GM19238 (cell line): ENCODE measurements around the gene SCT.
"Not testable (repeated sequence)": the region's sequence is repeated elsewhere in the genome, so short reads cannot be mapped to it uniquely, and the experiment has no call there.

Source experiments
- DNase-seq: peaks from one replicate; pipeline ENCODE4 v3.0.0; 2011; ENCODE audit warnings: low spot score; ENCODE audit not compliant: insufficient read length

SCT gene, protein sequence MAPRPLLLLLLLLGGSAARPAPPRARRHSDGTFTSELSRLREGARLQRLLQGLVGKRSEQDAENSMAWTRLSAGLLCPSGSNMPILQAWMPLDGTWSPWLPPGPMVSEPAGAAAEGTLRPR

GRCh38 chr11:626475-627307 is at the start of gene SCT:
Gene SCT, minus strand, starts transcription at chr11:627181. Its CDS starts 38 bp downstream, at chr11:627143.
- no peak for DNase-seq

DNA sequence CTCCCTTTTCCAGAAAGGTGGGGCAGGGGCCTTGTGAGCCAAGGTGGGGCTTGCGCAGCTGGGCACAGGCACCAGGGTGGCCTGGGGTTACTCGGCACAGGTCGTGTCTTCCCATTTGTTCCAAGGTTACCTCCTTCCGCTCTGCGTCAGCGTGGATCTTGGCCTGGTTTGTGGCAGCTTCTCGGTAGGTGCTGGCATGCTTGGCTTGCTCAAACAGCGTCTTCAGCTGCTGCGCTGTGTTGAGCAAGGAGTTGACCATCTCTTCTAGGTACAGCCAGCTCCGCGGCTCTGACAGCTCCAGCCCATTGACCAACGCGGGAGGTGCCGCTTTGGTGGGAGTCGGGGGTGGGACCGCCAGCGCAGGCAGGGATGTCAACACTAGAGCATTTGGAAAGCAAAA is 47.4 kb upstream of the SCT start:
- no peak for DNase-seq

- DNase-seq, result no peak
Measured at GRCh38 chr11:673866-674265, 46.9 kb upstream of the SCT start.

DNA sequence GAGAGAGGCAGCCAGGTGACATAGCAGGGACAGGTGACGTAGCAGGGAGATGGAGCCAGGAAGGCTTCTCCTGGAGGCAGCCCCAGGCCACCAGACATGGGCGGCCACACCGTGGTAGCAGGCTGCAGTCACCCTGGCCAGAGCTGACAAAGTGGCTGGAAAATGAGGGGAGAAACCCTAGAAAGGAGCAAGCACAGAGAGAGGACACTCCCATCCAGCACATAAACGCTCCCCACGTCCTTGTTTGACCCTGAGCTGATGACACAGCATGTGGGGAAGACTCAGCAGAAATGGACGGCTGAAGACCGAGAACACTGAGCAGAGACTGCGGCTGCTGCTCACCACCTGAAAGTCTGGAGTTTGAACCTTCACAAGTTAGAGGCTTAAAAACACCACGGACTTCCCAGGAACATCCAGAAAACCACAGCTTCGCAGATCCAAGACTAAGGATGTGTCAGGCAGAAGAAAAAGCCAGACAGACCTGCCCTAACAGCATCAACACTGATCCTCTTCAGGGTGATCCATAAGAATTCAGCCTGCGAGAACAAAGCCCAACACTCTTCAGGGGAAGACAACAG is 38.8 kb upstream of the SCT start:
- DNase-seq, result no peak

DNA sequence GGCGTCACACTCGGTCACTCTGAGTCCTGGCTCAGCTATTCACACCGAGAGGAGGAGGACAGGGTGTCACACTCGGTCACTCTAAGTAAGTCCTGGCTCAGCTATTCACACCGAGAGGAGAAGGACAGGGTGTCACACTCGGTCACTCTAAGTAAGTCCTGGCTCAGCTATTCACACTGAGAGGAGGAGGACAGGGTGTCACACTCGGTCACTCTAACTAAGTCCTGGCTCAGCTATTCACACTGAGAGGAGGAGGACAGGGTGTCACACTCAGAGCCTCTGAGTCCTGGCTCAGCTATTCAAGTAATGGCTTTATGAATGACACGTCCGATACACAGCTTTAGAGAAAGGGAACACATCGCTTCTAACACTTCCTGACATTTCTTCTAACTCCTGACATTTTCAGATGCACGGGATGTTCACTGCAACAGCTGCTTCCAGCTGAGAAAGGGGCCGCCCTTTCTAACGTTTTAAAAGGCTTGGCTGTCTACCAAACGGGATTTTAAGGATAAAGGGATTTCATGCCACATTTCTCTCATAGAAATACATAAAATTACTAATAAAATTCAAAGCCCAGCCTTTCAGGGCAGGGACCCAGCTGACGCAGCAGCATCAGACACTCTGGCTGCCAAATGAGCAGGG is 38.2 kb upstream of the SCT start:
- no peak for DNase-seq

DNA sequence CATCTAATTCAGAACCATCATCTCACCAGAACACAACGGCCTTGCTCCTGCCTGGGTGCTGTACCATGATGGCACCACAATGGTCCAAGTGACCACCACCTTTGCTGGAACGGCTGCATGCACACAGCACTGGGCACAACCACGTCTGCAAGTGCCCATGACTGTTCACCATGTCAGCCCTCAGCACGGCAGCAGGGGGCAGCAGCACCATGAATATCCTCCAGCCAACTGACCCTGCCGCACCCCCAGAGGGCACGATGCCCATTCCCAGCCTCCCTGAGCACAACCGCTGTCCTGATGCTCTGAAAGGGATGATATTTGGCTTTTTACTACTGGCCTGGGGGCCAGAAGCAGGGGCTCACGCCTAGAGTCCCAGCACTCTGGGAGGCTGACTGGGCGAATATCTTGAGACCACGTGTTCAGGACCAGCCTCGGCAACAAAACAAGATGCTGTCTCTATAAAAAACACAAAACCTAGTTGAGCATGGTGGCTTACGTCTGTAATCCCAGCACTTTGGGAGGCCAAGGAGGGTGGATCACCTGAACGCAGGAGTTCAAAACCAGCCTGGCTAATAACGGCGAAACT is 35.8 kb upstream of the SCT start:
- peak; percentile 72 for DNase-seq

DNA sequence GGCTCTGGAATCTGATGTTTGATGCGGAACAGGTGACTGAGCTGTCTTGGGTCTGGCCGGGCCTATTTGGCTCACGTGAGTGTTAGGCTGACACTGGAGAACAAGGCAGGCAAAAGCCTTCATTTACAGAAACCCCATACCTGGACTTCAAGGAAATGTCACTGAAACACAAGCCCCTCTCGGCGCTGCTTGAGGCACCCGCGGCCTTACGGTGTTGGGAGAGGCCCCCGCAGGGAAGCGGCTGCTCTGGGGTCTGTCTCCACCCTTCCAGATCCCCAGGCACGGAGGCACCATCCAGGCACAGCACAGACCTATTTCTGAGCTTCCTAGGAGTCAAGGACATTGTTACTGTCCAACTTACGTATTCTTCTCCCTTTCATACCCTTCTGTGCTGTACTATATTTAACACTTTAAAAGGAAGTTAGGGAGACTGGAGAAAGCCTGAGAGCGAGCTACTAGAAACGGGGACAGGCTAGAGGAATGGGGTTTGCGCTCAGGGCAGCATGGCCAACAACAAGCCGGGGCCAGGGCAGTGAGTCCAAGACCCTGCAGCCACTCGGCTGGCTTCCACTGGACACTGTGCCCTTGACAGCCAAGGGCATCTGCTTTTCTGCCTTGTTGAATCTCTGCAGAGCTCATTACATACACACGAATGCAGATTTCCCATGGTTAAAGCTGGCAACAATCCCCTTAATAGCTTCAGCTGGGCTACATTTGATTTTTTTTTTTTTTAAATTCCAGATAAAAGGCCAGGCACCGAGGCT is 33.9 kb upstream of the SCT start:
- DNase-seq, result no peak

GRCh38 chr11:660281-660680 is 33.3 kb upstream of the SCT start:
- no peak for DNase-seq

DNA sequence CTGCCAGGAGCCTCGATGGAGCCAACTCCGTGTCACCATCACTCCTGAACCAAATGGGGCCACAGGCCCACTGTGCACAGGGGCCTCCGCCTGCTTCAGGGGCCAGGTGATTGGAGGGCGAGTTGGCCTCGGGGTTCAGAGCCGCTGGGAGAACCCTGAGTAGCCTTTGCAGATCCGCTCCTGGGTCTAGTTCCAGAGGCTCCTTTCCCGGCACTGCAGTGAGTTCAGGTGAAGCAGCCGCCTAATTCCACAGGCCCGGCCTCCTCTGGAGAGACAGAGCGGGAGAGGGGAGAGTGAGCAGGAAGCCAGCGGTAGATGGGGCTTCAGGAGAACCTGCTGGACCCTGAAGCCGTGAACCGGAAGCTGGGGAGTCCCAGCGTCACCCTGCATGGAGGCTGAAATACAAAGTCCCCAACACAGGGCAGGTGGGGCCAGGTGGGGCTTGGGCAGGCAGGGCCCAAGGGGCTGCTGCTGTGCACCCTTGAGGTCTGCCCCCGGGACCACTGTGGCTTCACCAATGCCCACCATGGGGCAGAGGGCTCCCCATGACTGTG is 32.6 kb upstream of the SCT start:
- DNase-seq, result no peak

- no peak for DNase-seq
Measured at GRCh38 chr11:657691-658126, 30.7 kb upstream of the SCT start.

- no peak for DNase-seq
Measured at GRCh38 chr11:656866-657265, 29.9 kb upstream of the SCT start.

DNA sequence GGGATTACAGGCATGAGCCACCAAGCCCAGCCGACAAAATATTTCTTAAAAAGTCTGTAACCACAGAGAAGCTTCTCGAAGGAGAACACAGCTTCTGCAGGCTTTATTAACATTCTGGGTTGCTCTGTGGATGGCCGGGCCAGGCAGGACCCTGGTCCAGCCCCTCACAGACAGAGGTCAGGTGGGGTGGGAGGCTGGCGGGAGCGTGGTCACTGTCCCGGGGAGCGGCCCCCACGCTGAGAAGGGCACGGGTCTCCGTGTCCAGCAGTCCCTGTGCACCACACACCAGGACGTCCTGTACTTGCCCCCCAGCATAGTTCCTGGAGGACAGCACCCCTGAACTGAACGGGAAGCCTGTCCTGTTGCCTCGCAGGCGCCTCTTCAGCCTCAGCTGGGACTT is 29.4 kb upstream of the SCT start:
- DNase-seq, result no peak

GRCh38 chr11:655036-655726 is 28.2 kb upstream of the SCT start:
- DNase-seq, result no peak

GRCh38 chr11:654444-654843 is 27.5 kb upstream of the SCT start:
- DNase-seq, result not testable (repeated sequence)

DNA sequence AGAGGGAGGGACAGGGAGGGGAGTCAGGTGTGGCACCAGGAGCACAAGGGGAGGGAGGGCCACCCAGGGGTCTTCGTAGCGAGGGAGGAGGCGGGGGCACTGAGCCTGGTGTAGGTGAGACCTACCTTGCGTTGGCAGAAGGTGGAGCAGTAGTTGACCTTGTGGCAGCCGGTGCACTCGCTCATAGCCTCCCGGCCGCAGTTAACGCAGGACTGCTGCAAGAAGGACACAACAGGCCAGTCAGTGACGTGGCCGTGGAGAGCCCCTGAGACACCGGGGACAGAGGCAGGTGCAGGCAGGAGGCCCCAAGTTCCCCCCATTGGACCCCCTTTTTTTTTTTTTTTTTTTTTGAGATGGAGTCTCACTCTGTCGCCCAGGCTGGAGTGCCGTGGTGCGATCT is 26.9 kb upstream of the SCT start:
- DNase-seq, result no peak

DNA sequence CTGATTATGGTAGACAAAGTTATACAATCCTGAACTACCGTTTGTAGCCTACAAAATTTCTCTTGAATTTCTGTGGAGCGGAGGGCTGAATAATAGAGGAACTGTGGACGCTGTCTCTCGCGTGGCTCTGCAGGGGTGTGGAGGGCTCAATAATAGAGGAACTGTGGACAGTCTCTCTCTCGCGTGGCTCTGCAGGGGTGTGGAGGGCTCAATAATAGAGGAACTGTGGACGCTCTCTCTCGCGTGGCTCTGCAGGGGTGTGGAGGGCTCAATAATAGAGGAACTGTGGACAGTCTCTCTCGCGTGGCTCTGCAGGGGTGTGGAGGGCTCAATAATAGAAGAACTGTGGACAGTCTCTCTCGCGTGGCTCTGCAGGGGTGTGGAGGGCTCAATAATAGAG is 26.2 kb upstream of the SCT start:
- not testable (repeated sequence) for DNase-seq

DNA sequence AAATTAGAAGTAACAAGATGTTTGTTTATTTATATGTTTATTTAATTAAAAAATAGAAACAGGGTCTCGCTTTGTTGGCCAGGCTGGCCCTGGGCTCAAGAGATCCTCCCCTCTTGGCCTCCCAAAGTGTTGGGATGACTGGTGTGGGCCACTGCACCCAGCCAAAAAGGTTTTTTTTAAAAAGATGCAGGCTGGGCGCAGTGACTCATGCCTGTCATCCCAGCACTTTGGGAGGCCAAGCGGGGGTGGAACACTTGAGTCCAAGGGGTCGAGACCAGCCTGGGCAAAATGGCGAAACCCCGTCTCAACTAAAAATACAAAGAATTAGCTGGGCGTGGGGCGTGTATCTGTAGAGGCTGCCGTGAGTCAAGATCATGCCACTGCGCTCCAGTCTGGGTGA is 23.5 kb upstream of the SCT start:
- no peak for DNase-seq

DNA sequence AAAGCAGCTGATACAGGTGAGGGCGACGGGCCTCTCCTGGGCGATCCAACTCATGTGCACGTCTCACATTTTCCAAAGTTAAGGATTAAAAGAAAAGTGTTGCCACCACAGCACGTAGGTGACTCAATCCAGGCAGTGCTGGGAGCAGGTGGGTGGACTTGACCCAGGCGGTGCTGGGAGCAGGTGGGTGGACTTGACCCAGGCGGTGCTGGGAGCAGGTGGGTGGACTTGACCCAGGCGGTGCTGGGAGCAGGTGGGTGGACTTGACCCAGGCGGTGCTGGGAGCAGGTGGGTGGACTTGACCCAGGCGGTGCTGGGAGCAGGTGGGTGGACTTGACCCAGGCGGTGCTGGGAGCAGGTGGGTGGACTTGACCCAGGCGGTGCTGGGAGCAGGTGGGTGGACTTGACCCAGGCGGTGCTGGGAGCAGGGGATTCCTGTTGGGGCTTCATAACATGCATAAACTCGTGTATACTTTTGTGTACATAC is 20.7 kb upstream of the SCT start:
- not testable (repeated sequence) for DNase-seq

- DNase-seq, result no peak
Measured at GRCh38 chr11:646214-646613, 19.2 kb upstream of the SCT start.

- peak; percentile 61 for DNase-seq
Measured at GRCh38 chr11:645536-645935, 18.6 kb upstream of the SCT start.
